Stimulated activated CD4-positive, alpha-beta T cell treated with anti-CD3 and anti-CD28 coated beads, Interleukin-2, amount 100 ng/mL, for 4 hours (primary cell): Measurements from ENCODE around the gene OAS1.
"Not testable (repeated sequence)": the region's sequence is repeated elsewhere in the genome, so short reads cannot be mapped to it uniquely, and the experiment has no call there.

Experiments used
- DNase-seq: peaks from one replicate; pipeline ENCODE4 v3.0.0-alpha.2; 2020; ENCODE audit warnings: low read depth

OAS1 gene

DNA sequence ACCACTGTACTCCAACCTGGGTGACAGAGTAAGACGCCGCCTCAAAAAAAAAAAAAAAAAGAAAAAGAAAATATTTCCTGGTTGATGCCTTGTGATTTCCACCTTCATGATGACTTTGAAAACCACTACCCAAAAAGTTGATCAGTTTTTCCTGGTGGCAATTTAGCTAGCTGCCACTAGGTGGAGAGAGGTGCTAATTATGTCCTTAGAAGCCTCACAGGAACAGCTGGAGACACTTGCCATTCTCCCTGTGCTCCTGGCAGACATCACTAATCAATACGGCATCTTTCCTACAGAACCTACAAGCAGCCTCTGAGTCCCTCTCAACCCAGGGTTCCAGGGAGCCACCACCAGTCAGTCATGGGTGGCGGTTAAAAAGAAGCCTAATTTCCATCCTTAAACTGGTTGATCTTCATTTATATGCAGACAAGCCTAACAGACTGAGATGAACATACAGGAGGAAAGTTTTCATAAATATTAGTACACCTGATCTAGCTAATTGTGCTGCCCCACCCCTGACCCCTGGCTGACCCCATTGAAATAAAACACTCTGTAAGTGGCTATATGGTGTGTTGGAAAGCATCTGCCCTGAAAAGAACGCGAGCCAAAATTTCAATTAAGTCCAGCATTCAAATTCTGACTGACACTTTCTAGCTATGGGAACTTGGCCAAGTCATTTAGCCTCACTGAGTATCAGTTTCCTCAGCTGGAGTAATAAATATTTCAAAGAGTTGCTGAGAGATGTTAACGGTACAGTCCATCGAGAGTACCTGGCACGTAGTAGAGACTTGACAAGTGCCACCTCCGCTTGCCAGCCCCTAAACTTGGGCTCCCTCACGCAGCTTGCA lies 6.2 kb upstream of the OAS1 start:
- DNase-seq: peak; percentile 34

DNA sequence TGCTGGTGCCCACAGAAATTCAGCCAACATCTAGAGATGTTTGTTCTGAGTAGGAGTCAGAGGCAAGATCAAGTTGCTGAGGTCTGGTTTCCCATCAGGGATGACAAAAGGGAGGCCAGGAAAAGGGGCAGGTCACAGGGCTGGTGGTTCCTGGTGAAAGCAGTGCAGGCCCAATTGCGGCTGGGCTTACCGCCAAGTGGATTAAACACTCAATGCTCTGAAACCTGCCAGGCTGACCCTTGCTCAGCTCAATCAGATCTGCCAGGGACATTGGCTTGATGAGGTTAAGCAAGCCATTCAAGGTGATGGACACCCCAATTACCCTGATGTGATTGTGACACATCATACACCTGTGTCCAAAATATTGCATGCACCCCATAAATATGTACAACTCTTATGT lies 5.5 kb upstream of the OAS1 start:
- DNase-seq: no peak

DNA sequence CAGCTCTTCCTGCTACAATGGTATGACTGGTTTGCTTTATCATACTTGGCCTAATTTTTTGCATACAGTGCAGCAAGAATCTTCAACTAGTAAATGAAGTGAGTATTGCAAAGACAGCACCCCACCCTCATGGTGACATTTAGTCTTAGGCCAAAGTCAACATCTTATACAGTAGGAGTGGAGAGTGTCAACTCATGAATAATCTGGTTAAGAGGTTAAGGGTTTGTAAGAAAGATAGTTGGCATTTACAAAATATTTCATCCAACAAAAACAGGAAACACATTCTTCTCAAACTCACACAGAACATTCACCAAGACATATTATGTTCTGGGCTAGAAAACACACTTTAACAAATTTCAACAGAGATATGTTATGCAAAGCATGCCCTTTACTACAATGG lies 2.2 kb upstream of the OAS1 start:
- no peak for DNase-seq

GRCh38 chr12:112905451-112906089 lies 1.2 kb upstream of the OAS1 start:
- no peak for DNase-seq

DNA sequence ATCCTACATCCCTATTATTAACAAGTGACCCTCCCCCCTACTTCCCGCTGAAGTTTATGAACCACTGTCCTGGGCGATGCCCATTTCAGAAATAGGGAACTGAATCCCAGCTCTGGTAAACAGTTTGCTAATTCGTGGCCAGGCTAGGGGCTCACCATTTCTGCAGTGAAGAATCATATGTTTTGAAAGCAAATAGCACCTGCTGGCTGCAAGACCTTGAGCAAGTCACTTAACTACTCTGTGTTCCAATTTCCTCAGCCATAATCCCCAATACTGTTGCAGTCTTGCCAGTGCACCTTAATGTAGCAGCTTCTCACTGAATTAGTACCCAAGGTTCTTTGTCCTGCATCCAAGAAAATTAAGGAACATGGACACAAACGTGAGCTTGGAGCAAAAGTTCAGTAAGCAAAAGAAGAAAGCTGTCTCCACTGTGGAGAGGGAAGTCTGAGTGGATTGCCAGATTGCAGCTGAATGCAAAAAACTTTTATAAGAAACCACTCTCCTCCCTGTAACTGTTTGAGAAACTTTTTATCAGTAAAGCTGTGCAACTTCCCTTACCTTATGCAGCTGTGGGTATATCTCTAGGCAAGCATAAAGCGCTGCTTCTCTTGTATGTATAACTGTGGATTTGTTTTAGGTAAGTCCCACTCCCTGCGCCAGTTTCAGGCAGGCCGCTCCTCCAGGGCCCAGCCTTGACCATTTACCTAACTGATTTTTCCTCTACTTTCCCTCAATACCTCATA lies 824 bp downstream of the OAS1 start:
- DNase-seq: no peak

GRCh38 chr12:112908548-112908947 lies 1.8 kb downstream of the OAS1 start:
- DNase-seq: peak; percentile 13

DNA sequence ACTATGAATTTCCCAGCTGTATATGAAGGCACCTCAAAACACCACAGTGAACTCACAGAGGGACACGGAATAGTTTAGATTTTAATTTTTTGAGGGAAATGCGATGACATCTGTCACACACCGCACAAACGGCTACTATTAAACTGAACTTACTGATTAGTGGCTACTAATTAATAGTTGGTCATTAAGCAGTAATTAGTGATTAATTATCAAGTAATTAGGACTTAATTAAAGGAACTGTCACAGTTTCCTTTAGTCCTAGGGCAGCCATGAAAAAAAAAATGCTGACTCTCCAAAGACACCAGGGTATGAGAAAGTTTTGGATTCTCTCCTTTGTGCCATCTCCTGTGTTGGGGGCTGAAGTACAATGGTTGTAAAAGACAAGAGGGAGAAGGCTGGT lies 2.9 kb downstream of the OAS1 start:
- DNase-seq: no peak

GRCh38 chr12:112913038-112913688 lies 6.4 kb downstream of the OAS1 start:
- DNase-seq: no peak

GRCh38 chr12:112913888-112914287 lies 7.1 kb downstream of the OAS1 start:
- not testable (repeated sequence) for DNase-seq

DNA sequence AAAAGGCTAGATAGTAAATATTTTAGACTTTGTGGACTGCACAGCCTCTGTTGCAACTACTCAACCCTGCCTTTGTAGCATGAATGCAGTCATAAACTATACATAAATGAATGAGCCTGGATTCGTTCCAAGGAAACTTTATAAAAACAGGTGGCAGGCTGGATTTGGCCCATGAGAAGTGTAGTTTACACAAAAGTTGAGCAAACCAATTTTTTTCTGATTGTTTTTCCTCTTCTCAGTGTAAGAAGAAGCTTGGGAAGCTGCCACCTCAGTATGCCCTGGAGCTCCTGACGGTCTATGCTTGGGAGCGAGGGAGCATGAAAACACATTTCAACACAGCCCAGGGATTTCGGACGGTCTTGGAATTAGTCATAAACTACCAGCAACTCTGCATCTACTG lies 9.5 kb downstream of the OAS1 start:
- no peak for DNase-seq

GRCh38 chr12:112919121-112919520 lies 12.4 kb downstream of the OAS1 start:
- DNase-seq: no peak

GRCh38 chr12:112924986-112925385 lies 18.2 kb downstream of the OAS1 start:
- DNase-seq: no peak

DNA sequence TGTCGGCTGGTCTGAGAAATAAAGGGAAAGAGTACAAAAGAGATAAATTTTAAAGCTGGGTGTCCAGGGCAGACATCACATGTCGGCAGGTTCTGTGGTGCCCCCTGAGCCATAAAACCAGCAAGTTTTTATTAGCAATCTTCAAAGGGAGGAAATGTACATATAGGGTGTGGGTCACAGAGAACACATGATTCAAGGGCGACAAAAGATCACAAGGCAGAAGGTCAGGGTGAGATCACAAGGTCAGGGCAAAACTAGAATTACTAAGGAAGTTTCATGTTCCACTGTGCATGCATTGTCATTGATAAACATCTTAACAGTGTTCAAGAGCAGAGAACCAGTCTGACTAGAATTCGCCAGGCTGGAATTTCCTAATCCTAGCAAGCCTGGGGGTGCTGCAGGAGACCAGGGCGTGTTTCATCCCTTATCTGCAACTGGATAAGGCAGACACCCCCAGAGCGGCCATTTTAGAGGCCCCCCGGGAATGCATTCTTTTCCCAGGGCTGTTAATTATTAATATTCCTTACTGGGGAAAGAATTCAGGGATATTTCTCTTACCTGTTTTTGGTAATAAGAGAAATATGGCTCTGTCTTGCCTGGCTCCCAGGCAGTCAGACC lies 19.8 kb downstream of the OAS1 start:
- not testable (repeated sequence) for DNase-seq

GRCh38 chr12:112927475-112927874 lies 20.7 kb downstream of the OAS1 start:
- no peak for DNase-seq

DNA sequence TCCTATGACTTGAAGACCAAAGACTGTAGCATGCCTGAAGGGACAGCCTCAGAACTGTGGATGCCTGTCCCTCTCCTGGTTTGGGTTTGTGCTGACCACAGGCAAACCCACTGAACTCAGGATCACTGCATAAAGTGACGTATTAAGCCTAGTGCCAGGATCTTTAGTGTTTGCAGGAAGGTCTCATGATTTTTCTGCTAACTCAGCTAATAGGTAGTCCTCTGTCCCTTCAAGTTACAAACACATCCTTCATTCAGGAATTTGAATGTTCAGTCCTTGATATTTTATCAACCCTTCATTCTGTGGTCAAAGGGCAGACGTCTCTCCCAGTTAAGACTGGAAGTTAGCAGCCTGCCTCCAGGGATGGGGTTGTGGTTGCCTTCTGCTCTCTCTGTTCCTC lies 21.2 kb downstream of the OAS1 start:
- no peak for DNase-seq

- no peak for DNase-seq
Measured at GRCh38 chr12:112928978-112929377, 22.2 kb downstream of the OAS1 start.

DNA sequence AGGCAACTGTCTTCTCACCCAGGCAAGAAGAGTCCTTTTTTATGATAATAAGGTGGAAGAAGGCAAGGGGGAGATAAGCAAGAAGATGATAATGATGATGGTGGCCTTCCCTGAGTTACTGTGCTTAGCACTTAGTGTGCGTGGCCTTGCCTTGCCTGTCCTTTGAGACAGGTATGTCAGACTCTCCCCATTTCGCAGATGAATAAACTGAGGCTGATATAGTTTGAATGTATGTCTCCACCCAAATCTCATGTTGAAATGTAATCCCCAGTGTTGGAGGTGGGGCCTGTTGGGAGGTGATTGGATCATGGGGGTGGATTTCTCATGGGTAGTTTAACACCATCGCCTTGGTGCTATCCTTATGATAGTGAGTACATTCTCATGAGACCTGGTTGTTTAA lies 23.0 kb downstream of the OAS1 start:
- no peak for DNase-seq

- DNase-seq: no peak
Measured at GRCh38 chr12:112930350-112930749, 23.6 kb downstream of the OAS1 start.

GRCh38 chr12:112932485-112933128 lies 25.8 kb downstream of the OAS1 start:
- DNase-seq: no peak

DNA sequence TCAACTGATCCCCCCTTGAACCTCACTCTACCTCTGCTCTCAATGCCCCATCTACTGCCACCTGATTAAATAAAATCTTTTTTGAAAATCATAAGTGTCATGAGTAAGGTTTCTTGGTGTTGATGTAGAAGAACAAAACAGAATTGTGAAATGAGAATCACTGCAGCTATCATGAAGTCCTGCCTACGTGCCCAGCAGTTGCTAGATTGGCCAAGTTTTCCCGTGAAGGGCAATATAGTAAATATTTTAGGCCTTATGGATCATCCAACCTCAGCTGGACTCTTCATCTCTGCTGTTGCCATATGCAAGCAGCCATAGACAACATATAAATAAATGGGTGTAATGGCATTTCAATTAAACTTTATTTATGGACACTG lies 26.4 kb downstream of the OAS1 start:
- DNase-seq: no peak

- no peak for DNase-seq
Measured at GRCh38 chr12:112936264-112936663, 29.5 kb downstream of the OAS1 start.

DNA sequence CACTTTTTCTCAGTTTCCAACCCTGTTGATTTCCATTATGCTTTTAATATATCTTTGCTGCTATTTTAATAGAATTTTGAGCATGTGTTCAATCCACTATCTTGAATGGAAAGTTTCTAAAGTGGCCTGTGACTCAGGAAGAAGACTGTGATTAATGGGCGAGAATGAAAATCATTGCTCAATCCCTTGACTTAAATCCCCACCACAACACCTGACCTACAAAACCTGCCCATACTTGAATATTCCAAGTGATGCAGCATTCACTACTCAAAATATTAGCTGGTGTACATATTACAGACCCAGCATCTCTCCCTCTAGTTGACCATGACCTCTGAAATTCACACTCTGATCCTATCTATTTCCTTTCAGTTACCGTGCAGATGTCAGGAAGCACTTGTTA lies 30.2 kb downstream of the OAS1 start:
- no peak for DNase-seq
